Choroid plexus epithelial cell (primary cell): Measurements from ENCODE around the gene FOCAD.

Experiments
- DNase-seq: peaks from one replicate; pipeline ENCODE4 v3.0.0-alpha.2; 2010; ENCODE audit warnings: low read depth
- H3K4me3 ChIP-seq: 2 replicates; pipeline ENCODE4 v1.5.1; 2011; ENCODE audit warnings: low read depth, mild to moderate bottlenecking, control low read depth, low read length, moderate library complexity
- CTCF ChIP-seq: conservative IDR thresholded peaks from 2 replicates; pipeline ENCODE4 v1.5.1; 2011; ENCODE audit warnings: low read depth, mild to moderate bottlenecking, control low read depth, inconsistent platforms, low read length, moderate library complexity

FOCAD gene

GRCh38 chr9:20898885-20899554, 215.0 kb downstream of the FOCAD start:
- no peak for TF ChIP-seq CTCF
- H3K4me3 ChIP-seq = no peak overlapping the region
- DNase-seq = peak; percentile 39

- TF ChIP-seq CTCF = no peak
- no peak overlapping the region for H3K4me3 ChIP-seq
- no peak for DNase-seq
Measured at GRCh38 chr9:20903212-20903611, 219.2 kb downstream of the FOCAD start.

- no peak for DNase-seq
- TF ChIP-seq CTCF = no peak
- H3K4me3 ChIP-seq = no peak overlapping the region
Measured at GRCh38 chr9:20904995-20905394, 220.9 kb downstream of the FOCAD start.

- no peak for DNase-seq
- TF ChIP-seq CTCF = no peak
- H3K4me3 ChIP-seq = no peak overlapping the region
Measured at GRCh38 chr9:20906326-20906725, 222.3 kb downstream of the FOCAD start.

- no peak overlapping the region for H3K4me3 ChIP-seq
- no peak for DNase-seq
- no peak for TF ChIP-seq CTCF
Measured at GRCh38 chr9:20908461-20908860, 224.4 kb downstream of the FOCAD start.

- no peak for DNase-seq
- H3K4me3 ChIP-seq = no peak overlapping the region
- TF ChIP-seq CTCF = no peak
Measured at GRCh38 chr9:20914556-20914955, 230.5 kb downstream of the FOCAD start.

- no peak for TF ChIP-seq CTCF
- no peak for DNase-seq
- H3K4me3 ChIP-seq = no peak overlapping the region
Measured at GRCh38 chr9:20921362-20921761, 237.3 kb downstream of the FOCAD start.
